GM10266 (cell line): ENCODE results near the gene SLC7A1.

Experiments
- DNase-seq: peaks from one replicate; pipeline ENCODE4 v3.0.0; 2012; ENCODE audit errors: extremely low spot score
- TF ChIP-seq, protein P1 (sequence below): IDR thresholded peaks from 2 replicates; pipeline ENCODE4 v1.5.1; 2012; ENCODE audit warnings: mild to moderate bottlenecking, low read depth; ENCODE audit not compliant: control insufficient read depth, insufficient read depth; ENCODE audit errors: missing control alignments

Gene SLC7A1

DNA sequence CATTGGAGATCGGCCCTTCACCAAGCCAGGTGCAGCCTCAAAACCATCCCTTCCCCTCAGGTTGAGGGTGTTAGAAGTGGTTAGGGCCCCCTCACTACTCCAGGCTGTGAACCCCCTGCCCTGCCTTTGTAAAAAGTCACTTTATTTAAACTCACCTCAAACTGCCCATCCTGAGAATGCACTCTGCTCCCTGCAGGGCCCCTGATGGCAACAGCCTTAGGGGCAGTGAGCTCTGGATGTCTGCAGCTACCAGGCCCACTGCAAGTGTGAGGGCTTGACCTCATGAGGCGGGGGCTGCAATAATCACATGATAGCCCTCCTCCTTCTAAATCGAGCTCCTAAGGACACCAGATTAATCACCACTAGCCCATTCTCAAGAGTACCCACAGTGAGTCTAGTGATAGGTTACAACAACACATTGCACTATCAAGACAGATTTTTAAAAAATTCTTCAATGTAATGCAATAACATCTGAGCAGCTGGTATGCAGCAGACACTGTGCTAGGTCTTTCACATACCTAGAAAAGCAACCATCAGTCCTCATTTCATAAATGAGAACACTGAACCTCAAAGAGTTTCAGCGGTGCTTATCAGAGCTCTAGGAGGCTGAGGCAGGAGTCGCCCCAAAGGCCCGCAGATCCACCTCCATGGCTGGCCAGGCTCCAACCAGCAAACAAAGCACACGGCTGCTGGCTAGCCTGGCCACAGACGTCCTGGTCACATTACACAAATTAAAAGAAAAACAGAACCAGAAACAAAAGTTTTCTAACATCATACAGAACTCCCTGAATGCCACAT lies 26.0 kb downstream of the SLC7A1 start:
- DNase-seq: no peak
- TF ChIP-seq, protein P1, sequence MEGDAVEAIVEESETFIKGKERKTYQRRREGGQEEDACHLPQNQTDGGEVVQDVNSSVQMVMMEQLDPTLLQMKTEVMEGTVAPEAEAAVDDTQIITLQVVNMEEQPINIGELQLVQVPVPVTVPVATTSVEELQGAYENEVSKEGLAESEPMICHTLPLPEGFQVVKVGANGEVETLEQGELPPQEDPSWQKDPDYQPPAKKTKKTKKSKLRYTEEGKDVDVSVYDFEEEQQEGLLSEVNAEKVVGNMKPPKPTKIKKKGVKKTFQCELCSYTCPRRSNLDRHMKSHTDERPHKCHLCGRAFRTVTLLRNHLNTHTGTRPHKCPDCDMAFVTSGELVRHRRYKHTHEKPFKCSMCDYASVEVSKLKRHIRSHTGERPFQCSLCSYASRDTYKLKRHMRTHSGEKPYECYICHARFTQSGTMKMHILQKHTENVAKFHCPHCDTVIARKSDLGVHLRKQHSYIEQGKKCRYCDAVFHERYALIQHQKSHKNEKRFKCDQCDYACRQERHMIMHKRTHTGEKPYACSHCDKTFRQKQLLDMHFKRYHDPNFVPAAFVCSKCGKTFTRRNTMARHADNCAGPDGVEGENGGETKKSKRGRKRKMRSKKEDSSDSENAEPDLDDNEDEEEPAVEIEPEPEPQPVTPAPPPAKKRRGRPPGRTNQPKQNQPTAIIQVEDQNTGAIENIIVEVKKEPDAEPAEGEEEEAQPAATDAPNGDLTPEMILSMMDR: no peak

DNA sequence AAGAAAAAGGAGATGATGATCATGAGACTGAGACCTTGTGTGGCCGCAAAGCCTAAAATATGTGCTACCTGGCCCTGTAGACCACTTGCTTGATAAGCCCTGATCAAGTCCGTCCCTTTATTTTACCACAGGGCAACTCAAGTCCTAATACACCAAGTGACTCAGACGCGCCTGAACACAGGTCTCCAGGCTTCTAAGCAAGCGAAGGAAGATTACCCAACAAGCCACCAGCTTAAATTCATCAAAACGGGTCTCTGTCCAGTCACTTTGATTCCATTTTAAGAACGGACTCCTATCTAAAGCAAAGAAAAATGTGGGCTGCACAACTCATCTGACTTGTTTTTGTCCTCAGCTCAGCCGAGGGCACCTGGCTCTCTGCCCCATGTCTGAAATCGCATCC lies 26.8 kb downstream of the SLC7A1 start:
- TF ChIP-seq, protein P1: no peak
- DNase-seq: no peak

DNA sequence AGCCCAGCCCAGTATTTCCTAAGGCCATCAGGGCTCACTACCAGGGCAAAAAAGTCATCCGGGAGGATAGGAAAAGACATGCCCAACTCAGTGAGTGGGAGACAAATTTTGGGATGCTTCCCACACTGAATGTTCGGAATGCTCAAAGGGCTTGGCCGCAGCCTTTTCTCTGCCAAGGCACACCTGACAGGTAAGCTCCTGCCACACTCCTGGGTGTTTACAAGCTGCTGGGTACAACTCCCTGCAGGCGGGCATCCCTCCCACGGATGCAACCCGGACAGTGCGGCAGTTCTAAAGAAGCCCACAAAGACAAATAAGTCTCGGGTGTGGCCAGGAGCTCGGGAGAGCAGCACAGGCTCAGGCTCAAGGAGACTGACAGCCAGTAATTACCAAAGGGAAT lies 28.1 kb downstream of the SLC7A1 start:
- TF ChIP-seq, protein P1: no peak
- DNase-seq: no peak

DNA sequence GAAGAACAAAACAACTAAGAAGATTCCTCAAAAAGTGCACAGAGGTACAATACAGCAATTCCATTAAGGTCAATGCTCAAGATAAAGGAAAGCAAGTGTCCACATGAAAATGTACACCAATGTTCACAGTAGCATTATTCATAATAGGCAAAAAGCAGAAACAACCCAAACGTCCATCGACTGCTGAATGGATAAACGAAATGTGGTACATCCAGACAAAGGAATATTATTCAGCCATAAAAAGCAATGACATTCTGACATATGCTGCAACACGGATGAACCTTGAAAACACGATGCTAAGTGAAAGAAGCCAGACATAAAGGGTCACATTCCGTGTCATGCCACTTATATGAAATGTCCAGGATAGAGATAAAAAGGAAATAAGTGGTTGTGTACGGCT lies 29.3 kb downstream of the SLC7A1 start:
- no peak for DNase-seq
- TF ChIP-seq, protein P1: no peak

DNA sequence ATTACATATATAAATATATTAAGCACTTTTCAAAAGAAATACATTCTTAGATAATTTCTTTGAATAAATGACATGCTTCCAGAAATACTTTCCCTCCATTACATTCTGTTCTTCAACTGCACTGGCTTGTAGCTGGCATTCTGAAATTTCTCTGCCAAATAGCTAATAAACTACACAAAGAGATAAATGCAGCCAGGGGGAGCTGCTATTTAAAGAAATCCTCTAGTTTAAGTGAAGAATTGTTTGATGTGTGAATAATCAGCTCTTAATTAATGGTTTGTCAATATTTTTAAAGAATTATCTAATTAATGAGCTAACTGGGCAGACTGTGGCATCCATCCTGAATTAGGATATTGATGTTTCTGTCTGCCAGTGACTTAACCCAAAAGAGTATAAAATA lies 30.7 kb downstream of the SLC7A1 start:
- DNase-seq: no peak
- TF ChIP-seq, protein P1: no peak

DNA sequence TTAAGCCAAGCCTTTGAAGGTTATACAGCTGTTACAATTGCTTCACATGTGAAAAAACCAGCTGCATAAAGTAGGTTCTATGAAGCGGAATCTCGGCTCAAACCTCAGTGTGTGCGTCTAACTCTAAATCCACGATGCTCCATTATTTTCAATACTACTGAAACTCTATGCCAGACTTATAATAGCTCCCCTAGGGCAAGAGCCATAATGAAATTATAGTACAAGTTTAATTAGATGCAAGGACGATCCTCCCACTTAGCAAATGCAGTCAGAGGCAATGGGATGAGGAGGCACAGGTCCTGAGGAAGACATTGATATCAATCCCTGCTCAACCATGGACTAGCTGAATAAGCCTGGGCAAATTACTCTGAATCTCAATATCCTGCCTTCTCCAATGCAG lies 31.1 kb downstream of the SLC7A1 start:
- DNase-seq: no peak
- TF ChIP-seq, protein P1: no peak

DNA sequence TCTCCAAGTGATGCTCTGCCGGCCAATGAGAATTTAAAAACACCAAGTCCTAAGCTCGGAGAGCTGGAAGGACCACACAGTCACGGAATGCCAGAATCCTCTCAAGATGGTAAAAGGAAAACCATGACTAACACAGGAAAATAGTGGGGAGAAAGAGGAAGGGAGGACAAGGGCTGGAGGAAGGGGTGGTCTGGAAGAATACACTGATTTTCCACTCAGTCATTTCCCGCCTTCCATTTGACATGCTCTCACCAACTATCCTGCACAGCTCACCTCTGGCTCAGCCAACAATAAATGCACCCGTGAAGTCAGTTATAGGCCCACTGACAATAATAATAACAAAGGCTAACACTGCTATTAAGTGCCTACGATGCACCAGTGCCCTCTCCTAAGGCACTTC lies 31.5 kb downstream of the SLC7A1 start:
- DNase-seq: no peak
- TF ChIP-seq, protein P1: no peak
